ENCODE measurements around the gene USP6NL. TPM values are rescaled to one million over a fixed set of nuclear protein-coding genes. Genes with fewer than 3 reads are reported as not detected.
A peak's percentile ranks its signal among the peaks of the same experiment; 100 is the strongest.

USP6NL gene
- total and polyA plus RNA-seq, 9 of the 15 experiments (the other 6 are each of a cell fraction or from before 2014, with no cell fraction given): 3.2 to 26.6 (median 19.8) TPM

DNA sequence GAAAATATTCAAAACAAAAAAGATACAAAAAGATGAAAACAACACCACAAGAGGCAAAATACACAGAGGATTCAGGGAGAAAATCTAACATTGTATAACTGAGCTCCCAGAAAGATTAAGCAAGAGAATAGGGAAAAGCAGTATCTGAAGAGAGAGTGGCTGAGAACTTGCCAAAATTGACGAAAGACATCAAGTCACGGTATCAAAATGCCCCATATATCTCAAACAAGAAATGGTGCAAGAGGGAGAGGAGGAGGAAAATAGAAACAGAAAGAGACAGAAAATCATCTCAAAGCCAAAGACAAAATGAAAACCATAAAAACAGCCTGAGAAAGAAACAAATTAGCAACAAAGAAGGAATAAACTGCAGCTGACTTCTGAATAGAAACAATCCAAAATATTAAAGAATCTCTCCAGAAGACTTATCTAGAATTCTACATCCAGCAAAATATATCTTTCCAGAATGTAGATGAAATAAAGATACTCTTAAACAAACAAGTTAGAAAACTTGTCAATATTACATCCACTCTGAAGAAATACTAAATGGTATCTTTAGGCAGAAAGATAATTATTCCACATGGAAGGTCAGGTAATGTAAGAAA, 5.5 kb downstream of the USP6NL start (continued):
- TF ChIP-seq EP400 (IDR thresholded peaks at IDR 0.05) (0 out of 2 replicates have a peak, but pooled peaks have one; percentile 18), NCOA4 (IDR thresholded peaks at IDR 0.05; ENCODE audit: partially characterized antibody) (no peak), ADNP (tag; IDR thresholded peaks at IDR 0.05) (peak; percentile 50; the same call in 1 of the 2 replicates), LARP7 (IDR thresholded peaks at IDR 0.05) (0 out of 2 replicates have a peak, but pooled peaks have one; percentile 21), MGA (IDR thresholded peaks at IDR 0.05) (no peak; the same call in 1 of the 2 replicates), SMARCA4 (IDR thresholded peaks at IDR 0.05) (peak; percentile 39; the same call in 1 of the 2 replicates)
- TF ChIP-seq, protein P1, sequence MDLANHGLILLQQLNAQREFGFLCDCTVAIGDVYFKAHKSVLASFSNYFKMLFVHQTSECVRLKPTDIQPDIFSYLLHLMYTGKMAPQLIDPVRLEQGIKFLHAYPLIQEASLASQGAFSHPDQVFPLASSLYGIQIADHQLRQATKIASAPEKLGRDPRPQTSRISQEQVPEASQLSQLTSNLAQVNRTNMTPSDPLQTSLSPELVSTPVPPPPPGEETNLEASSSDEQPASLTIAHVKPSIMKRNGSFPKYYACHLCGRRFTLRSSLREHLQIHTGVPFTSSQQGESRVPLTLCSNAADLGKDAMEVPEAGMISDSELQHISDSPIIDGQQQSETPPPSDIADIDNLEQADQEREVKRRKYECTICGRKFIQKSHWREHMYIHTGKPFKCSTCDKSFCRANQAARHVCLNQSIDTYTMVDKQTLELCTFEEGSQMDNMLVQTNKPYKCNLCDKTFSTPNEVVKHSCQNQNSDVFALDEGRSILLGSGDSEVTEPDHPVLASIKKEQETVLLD (IDR thresholded peaks at IDR 0.05): no peak
- TF ChIP-seq, protein P2, sequence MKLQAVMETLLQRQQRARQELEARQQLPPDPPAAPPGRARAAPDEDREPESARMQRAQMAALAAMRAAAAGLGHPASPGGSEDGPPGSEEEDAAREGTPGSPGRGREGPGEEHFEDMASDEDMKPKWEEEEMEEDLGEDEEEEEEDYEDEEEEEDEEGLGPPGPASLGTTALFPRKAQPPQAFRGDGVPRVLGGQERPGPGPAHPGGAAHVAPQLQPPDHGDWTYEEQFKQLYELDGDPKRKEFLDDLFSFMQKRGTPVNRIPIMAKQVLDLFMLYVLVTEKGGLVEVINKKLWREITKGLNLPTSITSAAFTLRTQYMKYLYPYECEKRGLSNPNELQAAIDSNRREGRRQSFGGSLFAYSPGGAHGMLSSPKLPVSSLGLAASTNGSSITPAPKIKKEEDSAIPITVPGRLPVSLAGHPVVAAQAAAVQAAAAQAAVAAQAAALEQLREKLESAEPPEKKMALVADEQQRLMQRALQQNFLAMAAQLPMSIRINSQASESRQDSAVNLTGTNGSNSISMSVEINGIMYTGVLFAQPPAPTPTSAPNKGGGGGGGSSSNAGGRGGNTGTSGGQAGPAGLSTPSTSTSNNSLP (IDR thresholded peaks at IDR 0.05; ENCODE audit: borderline replicate concordance, low read depth, low read length): 0 out of 2 replicates have a peak, but pooled peaks have one; percentile 44
